Erythroblast (primary cell): Measurements from ENCODE around the gene CCL5.

Experiments used
- DNase-seq, 2 experiments: peaks; one replicate each; lab custom pipeline; 2025; lab: John Stamatoyannopoulos, UW
- GATA1 ChIP-seq: IDR thresholded peaks from 2 replicates; pipeline ENCODE4 v1.6.1; 2011; ENCODE audit warnings: low read depth, mild to moderate bottlenecking, control low read depth, low read length, moderate library complexity
- POLR2A ChIP-seq: IDR thresholded peaks from 2 replicates; pipeline ENCODE4 v1.6.1; 2011; ENCODE audit warnings: mild to moderate bottlenecking, low read length

CCL5 gene

DNA sequence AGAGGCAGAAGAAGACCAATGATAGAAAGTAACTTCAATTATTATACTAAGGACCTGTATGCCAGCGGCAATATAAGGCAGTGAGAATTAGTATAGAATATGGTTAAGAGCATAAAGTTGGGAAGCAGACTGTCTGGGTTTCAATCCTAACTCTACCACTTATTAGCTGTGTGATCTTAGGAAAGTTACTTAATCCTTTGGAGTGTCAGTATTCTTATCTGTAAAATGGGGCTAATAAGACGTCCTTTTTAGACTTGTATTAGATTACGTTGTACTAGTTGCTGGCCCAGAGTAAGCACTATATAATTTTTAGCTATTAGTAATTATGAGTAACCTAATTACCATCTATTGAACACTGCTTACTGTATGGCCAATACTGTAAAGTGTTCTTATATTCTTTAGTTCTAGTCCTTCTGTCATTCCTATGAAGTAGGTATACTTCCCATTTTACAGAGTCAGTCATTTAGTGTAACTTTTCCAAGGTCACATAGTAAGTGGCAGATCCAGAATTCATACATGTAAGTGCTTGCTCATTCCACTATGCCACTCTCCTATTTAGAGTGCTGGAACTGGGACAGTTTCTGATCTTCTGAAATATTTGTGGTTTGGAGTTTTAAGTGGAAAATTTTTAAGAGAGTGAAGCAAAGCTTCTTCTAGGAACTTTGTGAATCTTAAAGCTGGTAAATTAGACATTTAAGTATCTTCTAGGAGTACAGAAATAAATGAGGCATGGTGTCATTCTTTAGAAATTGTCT lies 33.9 kb downstream of the CCL5 start:
- no peak for TF ChIP-seq POLR2A
- no peak for TF ChIP-seq GATA1
- DNase-seq = no peak

DNA sequence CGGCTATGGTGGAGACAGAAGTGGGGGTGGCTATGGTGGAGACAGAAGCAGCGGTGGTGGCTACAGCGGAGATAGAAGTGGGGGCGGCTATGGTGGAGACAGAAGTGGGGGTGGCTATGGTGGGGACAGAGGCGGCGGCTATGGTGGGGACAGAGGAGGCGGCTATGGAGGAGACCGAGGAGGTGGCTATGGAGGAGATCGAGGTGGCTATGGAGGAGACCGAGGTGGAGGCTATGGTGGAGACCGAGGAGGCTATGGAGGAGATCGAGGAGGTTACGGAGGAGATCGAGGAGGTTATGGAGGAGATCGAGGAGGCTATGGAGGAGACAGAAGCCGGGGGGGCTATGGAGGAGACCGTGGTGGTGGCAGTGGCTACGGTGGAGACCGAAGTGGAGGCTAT lies 35.6 kb downstream of the CCL5 start:
- TF ChIP-seq POLR2A = no peak
- no peak for TF ChIP-seq GATA1

DNA sequence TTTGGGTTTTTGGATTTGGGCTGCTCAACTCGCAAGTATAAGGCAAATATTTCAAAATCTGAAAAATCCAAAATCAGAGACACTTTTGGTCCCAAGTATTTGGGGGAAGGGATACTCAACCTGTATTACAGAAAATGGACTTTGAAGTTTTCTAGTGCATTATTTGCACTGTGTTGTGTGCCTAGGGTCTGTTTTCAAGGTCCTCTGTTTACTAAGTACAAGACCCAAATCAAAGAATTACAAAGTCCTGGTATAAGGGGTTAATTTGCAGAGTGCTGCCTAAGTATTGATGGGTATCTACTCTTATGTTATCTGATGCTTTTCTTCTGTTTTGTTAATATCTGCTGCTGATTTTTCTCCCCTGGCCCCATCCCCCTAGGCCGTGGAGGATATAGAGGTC lies 36.5 kb downstream of the CCL5 start:
- TF ChIP-seq GATA1 = no peak
- no peak for TF ChIP-seq POLR2A
- no peak for DNase-seq

More for the DNA sequence above, 35.6 kb downstream of the CCL5 start:
- no peak for DNase-seq

DNA sequence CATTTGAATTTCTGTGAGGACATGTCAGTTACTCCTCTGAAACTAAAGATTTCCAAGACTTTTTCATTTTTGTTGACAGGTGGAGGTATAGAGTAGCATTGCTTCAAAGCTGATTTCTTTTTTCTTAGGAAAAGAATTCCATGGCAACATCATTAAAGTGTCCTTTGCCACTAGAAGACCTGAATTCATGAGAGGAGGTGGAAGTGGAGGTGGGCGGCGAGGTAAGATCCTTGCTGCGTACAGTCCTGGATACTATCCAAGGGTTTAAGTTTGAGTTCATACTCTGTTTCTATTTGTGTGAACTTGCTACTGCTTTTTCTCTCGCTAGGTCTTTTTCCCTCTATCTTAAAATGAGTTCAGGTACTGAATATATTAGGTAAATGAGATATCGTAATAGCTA lies 37.9 kb downstream of the CCL5 start:
- no peak for DNase-seq
- TF ChIP-seq POLR2A = no peak
- TF ChIP-seq GATA1 = no peak

DNA sequence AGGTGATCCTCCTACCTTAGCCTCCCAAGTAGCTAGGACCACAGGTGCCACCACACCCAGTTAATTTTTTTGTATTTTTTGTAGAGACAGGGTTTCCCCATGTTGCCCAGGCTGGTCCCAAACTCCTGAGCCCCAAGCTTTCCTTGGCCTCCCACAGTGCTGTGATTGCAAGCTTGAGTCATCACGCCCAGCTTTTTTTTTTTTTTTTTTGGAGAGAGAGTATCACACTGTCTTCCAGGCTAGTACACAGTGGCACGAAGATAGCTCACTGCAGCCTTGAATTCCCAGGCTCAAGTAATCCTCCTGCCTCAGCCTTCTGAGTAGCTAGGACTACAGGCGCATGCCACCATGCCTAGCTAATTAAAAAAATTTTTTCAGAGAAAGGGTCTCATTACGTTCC lies 38.7 kb downstream of the CCL5 start:
- TF ChIP-seq GATA1 = no peak
- no peak for TF ChIP-seq POLR2A
- DNase-seq = no peak

DNA sequence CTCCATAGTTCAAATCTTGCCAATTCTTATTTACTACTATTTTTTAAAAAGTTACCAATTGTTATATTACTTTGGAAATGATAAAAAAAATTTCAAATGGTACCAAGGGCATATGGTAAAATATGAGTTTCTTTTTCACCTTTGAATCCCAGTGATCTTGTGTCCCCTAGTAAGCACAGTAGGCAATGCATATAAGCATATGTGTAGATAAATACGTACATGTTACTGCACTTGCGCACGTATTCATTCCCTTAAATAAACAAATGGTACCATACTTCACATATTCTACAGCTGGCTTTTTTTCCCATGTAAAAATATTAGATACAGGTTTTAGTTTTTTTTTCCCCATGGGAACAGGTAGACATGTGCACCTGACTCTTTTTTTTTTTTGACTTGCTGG lies 39.1 kb downstream of the CCL5 start:
- TF ChIP-seq POLR2A (no peak), GATA1 (no peak)
- no peak for DNase-seq

DNA sequence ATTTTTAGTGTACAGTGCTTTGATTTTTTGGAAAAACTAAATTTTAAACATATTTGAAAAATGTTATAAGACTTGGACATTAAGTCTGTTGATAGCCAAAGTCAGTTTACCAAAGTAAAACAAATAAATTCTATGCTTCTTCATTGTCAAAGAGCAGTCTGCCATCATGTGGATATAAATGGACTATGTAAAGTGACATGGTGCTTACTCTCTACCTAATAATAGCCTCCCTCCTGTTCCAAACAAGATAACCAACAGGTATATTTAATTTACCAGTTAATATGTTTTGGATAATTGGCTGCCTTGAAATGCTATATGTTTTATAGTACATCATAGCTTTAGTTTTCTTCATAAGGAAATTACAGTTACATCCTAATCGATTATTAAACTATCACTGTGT lies 55.0 kb downstream of the CCL5 start:
- DNase-seq = no peak
- TF ChIP-seq POLR2A (no peak), GATA1 (no peak)
